AG04450 (cell line): ENCODE data around the gene SMAP2. TPM values are rescaled to one million over a fixed set of nuclear protein-coding genes. Genes with fewer than 3 reads are reported as not detected.

ENCODE experiments used
- CTCF ChIA-PET: fragments of 300-600, 350-600 bp; formaldehyde crosslinking; extraction: SDS; loops from one replicate; lab custom pipeline; 2022; ENCODE audit warnings: antibody characterized with exemption, inconsistent platforms; lab: Charles Lee
- POLR2A ChIA-PET: fragments of 350-600 bp; formaldehyde crosslinking; extraction: SDS; loops from one replicate; lab custom pipeline; 2021; ENCODE audit warnings: antibody characterized with exemption, inconsistent platforms; lab: Yijun Ruan, JAX
- DNase-seq: peaks from one replicate; pipeline ENCODE4 v3.0.0-alpha.2; 2011; ENCODE audit warnings: low read depth, low spot score
- H3K27ac ChIP-seq: one replicate; pipeline ENCODE4 v1.5.1; 2012; ENCODE audit warnings: low read depth, low read length, control low read depth
- H3K27me3 ChIP-seq: one replicate; pipeline ENCODE4 v1.6.0; 2012; ENCODE audit warnings: low read length; ENCODE audit not compliant: control insufficient read depth, insufficient read depth
- H3K4me3 ChIP-seq: 2 replicates; pipeline ENCODE4 v1.5.1; 2011; ENCODE audit warnings: mild to moderate bottlenecking, low read depth, low read length, control low read depth
- H3K9me3 ChIP-seq: 2 replicates; pipeline ENCODE4 v1.5.1; 2012; ENCODE audit warnings: low read length; ENCODE audit not compliant: control insufficient read depth, insufficient read depth
- polyA plus RNA-seq: library from polyadenylated mRNA; depleted of rRNA; stranded (reverse); fragments of >200 nt; gene quantifications from 2 replicates; pipeline ENCODE4 v1.2.3, GENCODE V29; 2011
- TF ChIP-seq, protein P1 (sequence below): IDR thresholded peaks from 2 replicates; pipeline ENCODE4 v1.5.1; 2011; ENCODE audit warnings: low read depth, low read length, control low read depth, inconsistent platforms

The SMAP2 gene
- polyA plus RNA-seq, 1 experiment = 22.5 TPM

DNA sequence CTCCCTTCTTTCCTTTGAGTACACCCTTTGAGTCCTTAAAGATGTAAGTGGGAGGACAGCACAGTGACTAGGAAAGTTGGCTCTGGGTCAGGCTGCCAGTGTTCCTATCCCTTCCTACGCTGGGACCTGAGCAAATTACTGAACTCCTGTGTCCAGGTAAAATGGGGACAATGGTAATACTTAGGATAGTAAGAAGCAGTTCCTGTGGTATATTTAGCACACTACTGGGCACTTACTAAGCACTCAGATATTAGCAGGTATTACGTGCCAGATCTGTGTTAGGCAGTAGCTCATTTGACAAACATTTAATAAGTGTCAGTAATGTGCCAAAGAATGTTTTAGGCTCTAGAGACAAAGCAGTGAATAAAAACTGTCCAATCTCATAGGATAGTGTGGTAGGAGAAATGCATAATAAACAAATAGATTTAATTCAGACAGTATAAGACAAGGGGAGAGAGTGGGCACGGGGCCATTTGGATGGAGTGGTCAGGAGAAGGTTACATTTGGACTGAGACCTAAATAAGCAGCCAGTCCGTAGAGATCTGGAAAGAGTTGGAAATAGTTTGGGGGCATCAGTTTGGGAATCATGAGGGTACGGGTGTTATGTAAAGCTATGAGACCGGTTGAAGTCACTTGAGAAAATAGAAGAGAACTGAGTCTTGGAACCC, 50.6 kb downstream of the SMAP2 start:
- Histone ChIP-seq H3K9me3 (no peaks in the 10 kb centered on the region), H3K27me3 (no peaks in the 10 kb centered on the region), H3K27ac (no peak overlapping the region), H3K4me3 (no peak overlapping the region)
- POLR2A ChIA-PET = no interaction called here
- CTCF ChIA-PET = no interaction called here
- TF ChIP-seq, protein P1, sequence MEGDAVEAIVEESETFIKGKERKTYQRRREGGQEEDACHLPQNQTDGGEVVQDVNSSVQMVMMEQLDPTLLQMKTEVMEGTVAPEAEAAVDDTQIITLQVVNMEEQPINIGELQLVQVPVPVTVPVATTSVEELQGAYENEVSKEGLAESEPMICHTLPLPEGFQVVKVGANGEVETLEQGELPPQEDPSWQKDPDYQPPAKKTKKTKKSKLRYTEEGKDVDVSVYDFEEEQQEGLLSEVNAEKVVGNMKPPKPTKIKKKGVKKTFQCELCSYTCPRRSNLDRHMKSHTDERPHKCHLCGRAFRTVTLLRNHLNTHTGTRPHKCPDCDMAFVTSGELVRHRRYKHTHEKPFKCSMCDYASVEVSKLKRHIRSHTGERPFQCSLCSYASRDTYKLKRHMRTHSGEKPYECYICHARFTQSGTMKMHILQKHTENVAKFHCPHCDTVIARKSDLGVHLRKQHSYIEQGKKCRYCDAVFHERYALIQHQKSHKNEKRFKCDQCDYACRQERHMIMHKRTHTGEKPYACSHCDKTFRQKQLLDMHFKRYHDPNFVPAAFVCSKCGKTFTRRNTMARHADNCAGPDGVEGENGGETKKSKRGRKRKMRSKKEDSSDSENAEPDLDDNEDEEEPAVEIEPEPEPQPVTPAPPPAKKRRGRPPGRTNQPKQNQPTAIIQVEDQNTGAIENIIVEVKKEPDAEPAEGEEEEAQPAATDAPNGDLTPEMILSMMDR = no peak
- DNase-seq = no peak

DNA sequence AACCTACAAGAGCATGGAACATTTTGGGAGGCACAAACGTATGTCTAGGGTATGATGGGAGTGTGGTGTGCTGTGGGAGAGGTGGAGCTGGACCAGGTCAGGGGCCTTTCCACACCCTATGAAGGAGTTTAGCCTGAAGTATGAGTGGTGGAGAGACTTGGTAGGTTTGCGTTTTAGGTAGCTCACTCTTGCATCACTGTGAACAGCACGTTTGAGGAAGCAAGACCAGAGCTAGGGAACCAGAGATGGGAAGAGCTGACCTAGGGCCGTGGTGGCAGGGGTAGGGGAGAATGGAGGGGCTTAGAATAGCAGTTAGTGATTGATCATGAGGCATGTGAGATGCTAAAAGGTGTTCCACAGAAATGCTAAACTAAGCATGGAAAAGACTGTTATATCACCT, 51.7 kb downstream of the SMAP2 start:
- no peak overlapping the region for H3K4me3 ChIP-seq
- H3K27ac ChIP-seq = no peak overlapping the region
- TF ChIP-seq, protein P1 = no peak
- POLR2A ChIA-PET = no interaction called here
- H3K9me3 ChIP-seq = no peaks in the 10 kb centered on the region
- no peak for DNase-seq
- no peaks in the 10 kb centered on the region for H3K27me3 ChIP-seq
- CTCF ChIA-PET = interaction anchor here (0.9 to 1.0 kb wide), 2 partner anchors 14 to 110 kb away, joined by 3 read pairs; no protein-coding TSS in a partner anchor

DNA sequence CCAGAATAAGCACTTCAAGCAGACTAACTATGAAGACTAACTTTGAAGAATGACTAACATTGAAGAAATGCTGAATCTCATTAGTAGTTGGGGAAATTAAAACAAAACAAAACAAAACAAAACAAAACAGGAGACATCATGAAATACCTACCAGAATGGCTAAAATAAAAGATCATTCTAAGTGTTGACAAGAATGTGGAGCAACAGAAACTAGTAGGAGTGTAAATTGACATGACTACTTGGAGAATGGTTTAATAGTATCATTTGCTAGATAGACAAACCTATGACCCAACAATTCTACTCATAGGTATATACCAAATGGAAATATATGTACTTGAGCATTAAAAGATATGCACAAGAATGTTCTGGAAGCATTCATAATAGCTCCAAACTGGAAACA, 57.9 kb downstream of the SMAP2 start:
- ChIA-PET CTCF (interaction anchor here (0.9 to 1.0 kb wide), 2 partner anchors 92 to 93 kb away, joined by 3 to 4 read pairs; no protein-coding TSS in a partner anchor), POLR2A (no interaction called here)
- Histone ChIP-seq H3K27ac (no peak overlapping the region), H3K4me3 (no peak overlapping the region), H3K9me3 (no peaks in the 10 kb centered on the region), H3K27me3 (no peaks in the 10 kb centered on the region)
- DNase-seq = no peak
- TF ChIP-seq, protein P1 = no peak

DNA sequence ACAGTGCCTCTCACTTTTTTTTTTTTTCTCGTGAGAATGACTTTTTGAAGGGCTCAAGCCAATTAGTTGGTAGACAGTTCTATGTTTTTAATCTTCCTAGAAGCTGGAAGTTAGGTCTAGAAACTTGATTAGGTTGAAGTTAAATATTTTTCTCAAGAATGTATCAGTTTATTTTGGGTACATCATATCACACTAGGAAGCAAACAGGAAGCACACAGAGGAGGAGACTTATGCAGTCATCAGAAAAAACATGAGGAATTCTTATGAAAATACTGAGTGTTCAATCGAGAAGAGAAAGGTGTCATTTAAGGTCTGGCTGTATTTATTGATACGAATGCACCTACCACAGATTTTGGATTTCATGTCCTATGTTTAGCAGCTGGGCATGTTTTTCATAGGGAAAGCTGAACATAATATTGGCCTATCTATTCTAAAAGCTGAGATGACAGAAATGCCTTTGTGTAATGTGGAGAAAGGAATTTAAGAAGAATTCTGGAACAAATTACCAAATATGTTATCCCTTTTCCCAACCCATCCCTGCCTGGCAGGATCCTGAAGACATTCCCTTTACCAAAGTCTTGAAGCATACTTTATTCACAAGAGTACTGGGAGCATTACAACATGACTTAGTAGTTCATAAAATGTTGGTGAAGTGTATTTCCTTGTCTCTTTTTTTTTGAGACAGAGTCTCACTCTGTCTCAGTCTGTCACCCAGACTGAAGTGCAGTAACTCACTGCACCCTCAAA, 59.3 kb downstream of the SMAP2 start:
- H3K9me3 ChIP-seq = no peaks in the 10 kb centered on the region
- ChIA-PET POLR2A (no interaction called here), CTCF (interaction anchor here (2.0 kb wide), 1 partner anchor 289 kb away, joined by 8 read pairs; no protein-coding TSS in a partner anchor)
- H3K27me3 ChIP-seq = no peaks in the 10 kb centered on the region
- no peak overlapping the region for H3K27ac ChIP-seq
- no peak for DNase-seq
- TF ChIP-seq, protein P1 = no peak
- H3K4me3 ChIP-seq = no peak overlapping the region

DNA sequence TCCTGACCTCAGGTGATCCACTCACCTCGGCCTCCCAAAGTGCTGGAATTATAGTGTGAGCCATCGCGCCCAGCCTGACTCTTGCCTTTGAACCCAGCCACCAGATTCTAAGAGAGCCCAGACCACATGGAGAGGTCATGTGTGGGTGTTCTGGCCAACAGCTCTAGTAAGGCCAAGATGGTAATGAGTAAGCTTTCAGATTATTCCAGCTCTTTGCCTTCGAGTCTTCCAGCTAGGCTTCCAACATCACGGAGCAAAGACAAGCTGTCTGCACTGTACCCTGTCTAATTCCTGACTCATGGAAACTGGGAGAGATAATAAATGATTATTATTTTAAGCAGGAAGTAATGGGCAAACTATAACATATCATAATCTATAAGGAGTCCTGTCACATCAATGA, 61.9 kb downstream of the SMAP2 start:
- no peak for DNase-seq
- TF ChIP-seq, protein P1 = no peak
- no peaks in the 10 kb centered on the region for H3K27me3 ChIP-seq
- H3K4me3 ChIP-seq = no peak overlapping the region
- H3K9me3 ChIP-seq = no peaks in the 10 kb centered on the region
- no peak overlapping the region for H3K27ac ChIP-seq
- CTCF ChIA-PET = interaction anchor here (0.6 to 1.6 kb wide), 5 partner anchors 36 to 292 kb away, joined by 3 to 7 read pairs (median 5); no protein-coding TSS in a partner anchor
- POLR2A ChIA-PET = no interaction called here
